Lower leg skin (tissue), 4 donors: ENCODE data around the gene PNMT. TPM values are rescaled to one million over a fixed set of nuclear protein-coding genes. Genes with fewer than 3 reads are reported as not detected.

Experiments
- DNase-seq, 2 donors: peaks; one replicate each; pipeline ENCODE4 v3.0.0-alpha.2; 2019; ENCODE audit warnings: low spot score in 2 of 2
- H3K4me3 ChIP-seq: fragments of 200-600 bp; sonication (generic); 2 replicates; pipeline ENCODE4 v1.5.1; 2017; ENCODE audit warnings: mild to moderate bottlenecking, low read depth; ENCODE audit not compliant: poor library complexity, severe bottlenecking
- CTCF ChIP-seq, 3 donors: fragments of 450-650 bp; IDR thresholded peaks; one replicate each; pipeline ENCODE4 v1.5.1; 2016; ENCODE audit warnings: antibody characterized with exemption in 3 of 3, mild to moderate bottlenecking in 3 of 3, moderate library complexity in 2 of 3
- POLR2A ChIP-seq, 2 donors: fragments of 450-650 bp; IDR thresholded peaks; one replicate each; pipeline ENCODE4 v1.6.1; 2016 to 2017; ENCODE audit warnings: antibody characterized with exemption in 2 of 2, mild to moderate bottlenecking in 1 of 2, moderate library complexity in 1 of 2
- WGBS, 2 donors: methylation state at CpG; one replicate each; pipeline ENCODE4 v1.1.5; 2018; 5-methylcytosine and 5-hydroxymethylcytosine counted together
- intact Hi-C: fragments of 100-400 bp; cut with DNase I; formaldehyde crosslinking; loops from one replicate; pipeline ENCODE4 v1.15.0; 2023; ENCODE audit warnings: low total_unique reads
- total RNA-seq, 4 donors: library from RNA; depleted of rRNA; stranded (reverse); fragments of >200 nt; gene quantifications; one replicate each; pipeline ENCODE4 v1.1.0, GENCODE V29; 2016

Gene PNMT
- total RNA-seq, 4 donors from 2014 or later: 1.6 to 3.8 (median 1.9) TPM

- DNase-seq: no peak
- no peak for TF ChIP-seq CTCF (IDR thresholded peaks at IDR 0.05)
- TF ChIP-seq POLR2A (IDR thresholded peaks at IDR 0.05): no peak
- 78 to 89% methylated on average over 4 to 5 of the region's 5 CpGs for WGBS, 2 donors
- no peak overlapping the region for H3K4me3 ChIP-seq
- intact Hi-C loops: no loop called here
These were observed 8.3 kb upstream of the PNMT start for GRCh38 chr17:39660011-39660360.

GRCh38 chr17:39660397-39661385, 7.6 kb upstream of the PNMT start:
- H3K4me3 ChIP-seq: no peak overlapping the region
- intact Hi-C loops: no loop called here
- DNase-seq: no peak
- WGBS, 2 donors: 86 to 91% methylated on average over 29 to 30 of the region's 35 CpGs
- no peak for TF ChIP-seq CTCF (IDR thresholded peaks at IDR 0.05)
- no peak for TF ChIP-seq POLR2A (IDR thresholded peaks at IDR 0.05)

GRCh38 chr17:39661744-39662541, 6.3 kb upstream of the PNMT start:
- WGBS, 2 donors: 71 to 79% methylated on average over 8 of the region's 8 CpGs

GRCh38 chr17:39662551-39663339, 5.5 kb upstream of the PNMT start:
- intact Hi-C loops: no loop called here
- TF ChIP-seq CTCF (IDR thresholded peaks at IDR 0.05) (no peak), POLR2A (IDR thresholded peaks at IDR 0.05) (no peak)
- H3K4me3 ChIP-seq: no peak overlapping the region
- 71 to 74% methylated on average over 15 to 21 of the region's 22 CpGs for WGBS, 2 donors
- DNase-seq: no peak

More at GRCh38 chr17:39661744-39662541, 6.3 kb upstream of the PNMT start:
- intact Hi-C loops: no loop called here
- H3K4me3 ChIP-seq: no peak overlapping the region
- no peak for DNase-seq
- TF ChIP-seq POLR2A (IDR thresholded peaks at IDR 0.05): no peak
- no peak for TF ChIP-seq CTCF (IDR thresholded peaks at IDR 0.05)

GRCh38 chr17:39663340-39663687, 4.9 kb upstream of the PNMT start:
- no peak overlapping the region for H3K4me3 ChIP-seq
- no peak for DNase-seq
- 63 to 65% methylated on average over 4 of the region's 4 CpGs for WGBS, 2 donors
- no peak for TF ChIP-seq CTCF (IDR thresholded peaks at IDR 0.05)
- intact Hi-C loops: no loop called here
